Nephron progenitor cell (in vitro differentiated cells): Measurements from ENCODE around the gene PLS1.
"Not testable (repeated sequence)": the region's sequence is repeated elsewhere in the genome, so short reads cannot be mapped to it uniquely, and the experiment has no call there.

Source experiments
- DNase-seq: peaks from one replicate; pipeline ENCODE4 v3.0.0; 2021
- H3K27ac Mint-ChIP-seq: 2 replicates; pipeline ENCODE4 v1.8.0; 2021; ENCODE audit warnings: mild to moderate bottlenecking, moderate library complexity, mixed read lengths
- H3K27me3 Mint-ChIP-seq: 2 replicates; pipeline ENCODE4 v1.8.0; 2021; ENCODE audit warnings: mild to moderate bottlenecking, low read depth, mixed read lengths; ENCODE audit not compliant: poor library complexity
- H3K36me3 Mint-ChIP-seq: 2 replicates; pipeline ENCODE4 v1.8.0; 2021; ENCODE audit warnings: low read depth, mixed read lengths
- H3K4me1 Mint-ChIP-seq: 2 replicates; pipeline ENCODE4 v1.8.0; 2021; ENCODE audit warnings: mixed read lengths
- H3K4me3 Mint-ChIP-seq: 2 replicates; pipeline ENCODE4 v1.8.0; 2021; ENCODE audit warnings: mild to moderate bottlenecking, moderate library complexity, mixed read lengths
- H3K9me3 Mint-ChIP-seq: 2 replicates; pipeline ENCODE4 v1.8.0; 2021; ENCODE audit warnings: mild to moderate bottlenecking, moderate library complexity, mixed read lengths
- TF ChIP-seq, protein P1 (sequence below): fragments of 200-600 bp; sonication (generic); IDR thresholded peaks from 2 replicates; pipeline ENCODE4 v1.5.0; 2021; ENCODE audit warnings: antibody characterized with exemption

The PLS1 gene

DNA sequence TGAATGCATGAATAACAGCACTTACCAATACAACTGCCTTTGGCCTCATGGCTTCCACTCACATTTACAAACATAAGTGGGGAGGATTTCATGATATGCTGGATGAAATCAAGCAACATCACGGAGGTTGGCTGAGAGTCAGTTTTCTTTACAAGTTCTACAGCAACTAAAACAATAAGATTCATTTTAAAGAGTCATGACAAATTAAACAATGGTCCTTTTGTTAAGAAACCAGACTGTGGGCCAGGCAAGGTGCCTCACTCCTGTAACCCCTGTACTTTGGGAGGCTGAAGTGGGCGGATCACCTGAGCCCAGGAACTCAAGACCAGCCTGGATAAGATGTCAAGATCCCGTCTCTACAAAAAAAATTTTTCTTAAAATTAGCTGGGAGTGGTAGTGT is 30.1 kb upstream of the PLS1 start:
- DNase-seq, result no peak
- no peaks in the 10 kb centered on the region for H3K27me3 Mint-ChIP-seq
- no peak overlapping the region for H3K27ac Mint-ChIP-seq
- no peak overlapping the region for H3K4me3 Mint-ChIP-seq
- TF ChIP-seq, protein P1, sequence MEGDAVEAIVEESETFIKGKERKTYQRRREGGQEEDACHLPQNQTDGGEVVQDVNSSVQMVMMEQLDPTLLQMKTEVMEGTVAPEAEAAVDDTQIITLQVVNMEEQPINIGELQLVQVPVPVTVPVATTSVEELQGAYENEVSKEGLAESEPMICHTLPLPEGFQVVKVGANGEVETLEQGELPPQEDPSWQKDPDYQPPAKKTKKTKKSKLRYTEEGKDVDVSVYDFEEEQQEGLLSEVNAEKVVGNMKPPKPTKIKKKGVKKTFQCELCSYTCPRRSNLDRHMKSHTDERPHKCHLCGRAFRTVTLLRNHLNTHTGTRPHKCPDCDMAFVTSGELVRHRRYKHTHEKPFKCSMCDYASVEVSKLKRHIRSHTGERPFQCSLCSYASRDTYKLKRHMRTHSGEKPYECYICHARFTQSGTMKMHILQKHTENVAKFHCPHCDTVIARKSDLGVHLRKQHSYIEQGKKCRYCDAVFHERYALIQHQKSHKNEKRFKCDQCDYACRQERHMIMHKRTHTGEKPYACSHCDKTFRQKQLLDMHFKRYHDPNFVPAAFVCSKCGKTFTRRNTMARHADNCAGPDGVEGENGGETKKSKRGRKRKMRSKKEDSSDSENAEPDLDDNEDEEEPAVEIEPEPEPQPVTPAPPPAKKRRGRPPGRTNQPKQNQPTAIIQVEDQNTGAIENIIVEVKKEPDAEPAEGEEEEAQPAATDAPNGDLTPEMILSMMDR, result no peak
- peaks cover 44% of the 10 kb centered on the region for H3K36me3 Mint-ChIP-seq
- H3K9me3 Mint-ChIP-seq, result peaks cover 5% of the 10 kb centered on the region
- no peaks in the 10 kb centered on the region for H3K4me1 Mint-ChIP-seq

DNA sequence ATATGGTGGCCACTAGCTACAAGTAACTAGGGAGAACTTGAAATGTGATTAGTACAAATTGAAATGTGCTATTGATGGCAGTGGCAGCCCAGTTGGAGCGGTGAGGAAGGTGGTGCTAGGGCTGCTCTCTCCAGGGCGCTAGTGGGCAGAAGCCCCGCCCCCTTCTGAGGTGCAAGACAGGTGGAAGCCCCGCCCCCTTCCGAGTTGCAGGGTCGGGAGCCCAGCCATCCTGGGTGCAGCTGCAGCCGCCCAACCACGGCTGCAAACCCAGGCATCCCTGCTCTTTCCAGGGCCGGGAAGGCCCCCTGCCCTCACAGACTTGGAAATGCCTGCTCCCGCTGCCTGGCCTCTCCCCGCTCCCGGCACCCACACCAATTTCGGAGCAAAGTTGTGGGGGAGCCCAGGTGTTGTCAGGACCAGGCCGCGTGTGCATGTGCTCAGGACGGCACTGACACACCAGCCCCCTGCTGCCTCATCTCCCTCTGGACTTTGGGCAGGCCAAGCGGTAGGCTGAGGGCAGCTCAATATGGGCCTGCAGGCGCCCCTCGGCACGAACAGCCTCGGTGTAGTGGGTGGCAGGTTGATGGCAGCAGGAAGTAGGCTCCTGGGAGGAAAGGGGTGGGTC is 27.7 kb upstream of the PLS1 start:
- Mint-ChIP-seq H3K4me1 (no peaks in the 10 kb centered on the region), H3K9me3 (peaks cover 5% of the 10 kb centered on the region), H3K27me3 (no peaks in the 10 kb centered on the region), H3K27ac (no peak overlapping the region), H3K4me3 (no peak overlapping the region), H3K36me3 (peaks cover 36% of the 10 kb centered on the region)
- TF ChIP-seq, protein P1, result no peak
- peak; percentile 15 for DNase-seq

DNA sequence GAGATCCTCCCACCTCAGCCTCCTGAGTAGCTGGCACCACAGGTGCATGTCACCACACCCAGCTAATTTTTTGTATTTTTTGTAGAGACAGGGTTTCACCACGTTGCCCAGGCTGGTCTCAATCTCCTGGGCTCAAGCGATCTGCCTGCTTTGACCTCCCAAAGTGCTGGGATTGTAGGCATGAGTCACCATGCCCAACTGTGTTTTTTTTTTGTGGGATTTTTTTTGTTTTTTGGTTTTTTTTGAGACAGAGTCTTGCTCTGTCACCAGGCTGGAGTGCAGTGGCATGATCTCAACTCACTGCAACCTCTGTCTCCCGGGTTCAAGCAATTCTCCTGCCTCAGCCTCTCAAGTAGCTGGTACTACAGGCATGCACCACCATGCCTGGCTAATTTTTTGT is 26.8 kb upstream of the PLS1 start:
- H3K4me3 Mint-ChIP-seq, H3K9me3 Mint-ChIP-seq, H3K4me1 Mint-ChIP-seq, DNase-seq, H3K27me3 Mint-ChIP-seq, H3K27ac Mint-ChIP-seq: not testable (repeated sequence)
- H3K36me3 Mint-ChIP-seq, result peaks cover 38% of the 10 kb centered on the region

DNA sequence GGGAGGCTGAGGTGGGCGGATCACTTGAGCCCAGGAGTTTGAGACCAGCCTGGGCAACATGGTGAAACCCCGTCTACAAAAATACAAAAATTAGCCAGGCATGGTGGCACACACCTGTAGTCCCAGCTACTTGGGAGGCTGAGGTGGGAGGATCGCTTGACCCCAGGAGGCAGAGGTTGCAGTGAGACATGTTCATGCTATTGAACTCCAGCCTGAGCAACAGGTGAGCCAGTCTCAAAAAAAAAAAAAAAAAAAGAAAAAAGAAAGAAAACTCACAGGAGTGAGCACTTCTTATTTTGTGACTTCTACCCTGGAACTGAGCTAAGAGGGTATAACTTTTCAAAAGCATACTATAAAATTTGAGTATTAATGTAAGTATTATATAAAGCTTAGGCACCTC is 22.0 kb upstream of the PLS1 start:
- H3K4me1 Mint-ChIP-seq, result peaks cover 29% of the 10 kb centered on the region
- DNase-seq, H3K9me3 Mint-ChIP-seq, H3K4me3 Mint-ChIP-seq, H3K27ac Mint-ChIP-seq, H3K27me3 Mint-ChIP-seq: not testable (repeated sequence)
- peaks cover 25% of the 10 kb centered on the region for H3K36me3 Mint-ChIP-seq

DNA sequence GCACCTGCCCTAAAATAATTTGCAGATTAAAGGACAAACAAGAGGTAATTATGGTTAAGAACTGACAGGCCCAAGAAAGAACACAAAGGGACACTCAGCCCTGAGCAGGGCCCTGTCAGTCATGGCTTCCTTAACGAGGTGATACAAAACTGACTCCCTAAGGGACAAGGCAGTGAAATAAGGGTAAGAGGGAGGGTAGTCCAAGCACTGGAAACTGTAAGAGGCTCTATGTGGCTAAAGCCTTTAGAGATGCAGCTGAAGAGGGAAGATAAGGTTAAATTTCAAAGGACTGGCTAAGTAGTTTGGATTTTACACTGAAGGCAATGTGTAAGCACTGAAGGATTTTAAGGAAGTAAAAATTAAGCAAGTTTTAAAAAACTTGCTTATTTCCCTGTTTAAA is 21.5 kb upstream of the PLS1 start:
- no peak overlapping the region for H3K27ac Mint-ChIP-seq

DNA sequence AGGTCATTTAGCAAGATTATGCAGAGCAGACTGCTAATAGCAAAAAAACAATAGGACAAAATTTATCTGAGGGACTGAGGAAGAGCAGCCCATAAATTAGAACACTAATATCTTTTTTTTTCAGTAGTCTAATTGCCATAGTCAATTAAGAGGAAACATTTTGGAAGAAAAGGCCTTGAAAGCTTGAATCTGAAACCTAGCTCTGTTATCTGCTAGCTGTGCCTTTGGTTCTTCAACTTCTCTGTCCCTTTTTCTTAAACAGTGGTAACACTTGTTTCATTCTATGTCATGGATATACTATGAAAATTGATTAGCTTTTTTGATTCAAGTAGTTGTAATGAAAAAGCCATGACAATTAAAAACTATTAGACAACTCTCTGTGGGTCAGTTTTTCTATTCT is 19.4 kb upstream of the PLS1 start:
- H3K27me3 Mint-ChIP-seq, result peaks cover 8% of the 10 kb centered on the region
- H3K4me1 Mint-ChIP-seq, result peaks cover 37% of the 10 kb centered on the region
- TF ChIP-seq, protein P1, result no peak
- no peak for DNase-seq
- no peak overlapping the region for H3K27ac Mint-ChIP-seq
- peak overlapping the region; percentile 98 for H3K4me3 Mint-ChIP-seq
- no peaks in the 10 kb centered on the region for H3K9me3 Mint-ChIP-seq
- H3K36me3 Mint-ChIP-seq, result peaks cover 11% of the 10 kb centered on the region

More for the DNA sequence above, 21.5 kb upstream of the PLS1 start:
- H3K9me3 Mint-ChIP-seq, result peaks cover 5% of the 10 kb centered on the region
- H3K4me3 Mint-ChIP-seq, result no peak overlapping the region
- H3K27me3 Mint-ChIP-seq, result no peaks in the 10 kb centered on the region
- peaks cover 25% of the 10 kb centered on the region for H3K36me3 Mint-ChIP-seq
- peaks cover 33% of the 10 kb centered on the region for H3K4me1 Mint-ChIP-seq
- TF ChIP-seq, protein P1, result no peak
- no peak for DNase-seq

DNA sequence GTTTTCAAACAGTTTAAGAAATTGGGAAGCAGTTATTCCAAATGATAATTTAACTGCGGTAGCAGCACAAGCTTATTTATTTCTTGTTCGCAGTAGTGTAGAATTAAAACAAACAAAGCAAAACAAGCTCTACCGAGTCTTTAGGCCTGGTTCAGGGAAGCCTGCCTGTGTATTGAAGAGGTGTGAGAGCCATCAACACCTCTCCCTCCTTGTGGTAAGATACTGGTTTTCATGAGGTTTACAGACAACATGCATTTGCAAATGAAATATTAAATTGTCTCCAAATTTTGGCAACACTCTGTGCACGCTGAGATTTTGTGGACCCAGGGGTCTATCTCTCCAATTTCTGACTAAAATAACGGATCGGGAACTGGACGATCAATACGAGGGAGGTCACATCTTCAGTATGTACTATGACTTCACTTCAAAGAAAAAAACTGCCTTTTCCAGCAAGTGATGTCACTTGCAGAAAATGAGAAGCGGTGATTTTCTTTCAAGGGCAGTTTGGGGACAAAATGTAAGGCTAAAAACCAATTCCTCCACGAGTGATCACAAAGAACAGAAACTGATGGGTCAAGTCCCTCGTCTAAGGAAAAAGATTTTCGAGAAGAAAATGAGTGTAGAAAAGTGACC is 18.4 kb upstream of the PLS1 start:
- DNase-seq, result no peak
- TF ChIP-seq, protein P1, result no peak
- Mint-ChIP-seq H3K27ac (peak overlapping the region; percentile 98), H3K4me3 (peak overlapping the region; percentile 98), H3K4me1 (peaks cover 37% of the 10 kb centered on the region), H3K27me3 (peaks cover 10% of the 10 kb centered on the region), H3K9me3 (no peaks in the 10 kb centered on the region), H3K36me3 (peaks cover 6% of the 10 kb centered on the region)
